GM19468 (cell line): ENCODE results near the gene CASZ1.

Experiments
- ATAC-seq: cut with Tn5 transposase; IDR thresholded peaks from one replicate; pipeline ENCODE4 v1.9.1; 2021; ENCODE audit warnings: mild to moderate bottlenecking, moderate library complexity, moderate number of reproducible peaks; ENCODE audit not compliant: unreplicated experiment; ENCODE audit errors: extremely low read depth

CASZ1 gene

GRCh38 chr1:10759413-10760200, 36.8 kb downstream of the CASZ1 start:
- ATAC-seq: no peak

DNA sequence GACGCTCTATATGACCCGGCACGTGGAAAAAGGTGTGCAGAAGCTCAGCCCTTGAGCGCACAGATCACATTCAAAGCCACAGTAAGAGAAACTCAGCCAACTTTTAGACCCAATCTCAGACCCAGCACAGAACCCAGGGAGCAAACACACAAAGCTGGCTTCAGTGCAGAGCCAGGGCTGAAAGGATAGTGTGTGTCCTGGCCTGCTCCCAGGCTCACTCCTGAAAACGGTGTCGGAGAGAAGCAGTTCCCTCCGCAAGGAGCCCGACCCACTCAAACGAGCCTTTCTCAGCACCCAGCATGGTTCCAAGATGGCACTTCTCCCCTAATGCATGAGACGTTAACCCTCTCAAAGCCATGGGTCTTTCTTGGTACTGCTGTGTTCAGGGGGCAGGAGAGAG, 39.6 kb downstream of the CASZ1 start:
- no peak for ATAC-seq

DNA sequence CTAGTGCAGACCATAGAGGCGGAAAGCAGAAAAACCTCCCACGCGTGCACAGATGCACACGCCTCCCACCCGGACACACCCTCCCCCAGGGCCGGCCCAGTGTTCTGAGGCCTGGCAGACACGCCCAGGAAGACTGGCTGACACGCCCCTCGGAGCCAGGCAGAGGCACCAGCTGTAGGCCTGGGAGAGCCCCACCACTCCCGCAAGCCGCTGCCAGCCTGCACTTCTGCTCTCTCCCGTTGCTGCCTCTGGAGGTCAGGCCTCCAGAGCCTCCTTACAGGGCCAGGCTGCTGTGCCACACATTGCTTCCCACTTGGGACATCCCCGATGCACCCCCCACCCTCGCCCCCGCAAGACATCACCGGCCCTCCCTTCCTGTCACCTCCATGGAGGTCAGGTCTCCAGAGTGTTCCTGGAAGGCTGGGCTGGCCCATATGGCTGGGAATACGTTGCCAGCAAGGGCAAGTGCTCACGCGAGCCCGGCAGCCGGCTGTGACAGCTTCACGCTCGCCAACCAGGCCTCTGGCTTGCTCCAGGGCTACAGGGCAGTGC, 40.4 kb downstream of the CASZ1 start:
- no peak for ATAC-seq

- ATAC-seq: no peak
Measured at GRCh38 chr1:10754568-10755329, 41.7 kb downstream of the CASZ1 start.

DNA sequence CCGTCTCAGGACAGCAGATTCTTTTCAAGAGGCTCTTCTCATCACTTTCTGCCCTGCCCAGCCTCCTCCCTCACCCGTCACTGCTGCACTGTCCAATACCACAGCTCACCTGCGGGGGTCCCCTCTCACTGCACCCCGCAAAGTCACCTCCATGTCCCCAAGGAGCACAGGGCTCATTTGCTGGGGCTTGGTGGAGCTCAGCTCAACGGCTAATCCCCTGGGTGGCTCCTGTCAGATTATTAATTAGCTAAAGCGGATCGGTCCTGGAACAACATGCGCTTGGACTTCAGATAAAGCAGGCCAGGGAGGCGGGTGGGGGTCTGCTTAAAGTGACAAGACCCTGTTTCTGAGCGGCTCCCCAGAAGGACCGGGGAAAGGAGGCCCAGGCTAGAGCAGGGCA, 43.1 kb downstream of the CASZ1 start:
- no peak for ATAC-seq

- no peak for ATAC-seq
Measured at GRCh38 chr1:10751561-10752085, 44.8 kb downstream of the CASZ1 start.

DNA sequence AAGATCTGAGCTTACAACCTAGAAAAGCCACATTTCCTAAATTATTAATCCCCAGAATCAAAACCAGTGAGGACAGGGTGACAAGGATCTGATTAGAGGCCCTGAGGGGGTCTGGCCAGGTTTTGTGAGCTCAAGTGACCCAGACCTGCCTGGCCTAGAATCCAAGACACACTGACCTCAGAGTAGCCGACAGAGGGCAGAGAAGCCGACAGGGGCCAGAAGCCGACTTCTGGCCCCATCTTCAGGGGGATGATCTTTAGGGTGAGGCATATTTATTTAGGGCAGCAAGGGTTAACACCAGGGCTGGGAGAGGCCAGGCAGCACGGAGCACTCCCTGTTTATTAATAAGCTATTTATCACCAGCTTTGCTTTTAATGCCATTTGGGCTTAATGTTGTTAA, 45.3 kb downstream of the CASZ1 start:
- no peak for ATAC-seq

DNA sequence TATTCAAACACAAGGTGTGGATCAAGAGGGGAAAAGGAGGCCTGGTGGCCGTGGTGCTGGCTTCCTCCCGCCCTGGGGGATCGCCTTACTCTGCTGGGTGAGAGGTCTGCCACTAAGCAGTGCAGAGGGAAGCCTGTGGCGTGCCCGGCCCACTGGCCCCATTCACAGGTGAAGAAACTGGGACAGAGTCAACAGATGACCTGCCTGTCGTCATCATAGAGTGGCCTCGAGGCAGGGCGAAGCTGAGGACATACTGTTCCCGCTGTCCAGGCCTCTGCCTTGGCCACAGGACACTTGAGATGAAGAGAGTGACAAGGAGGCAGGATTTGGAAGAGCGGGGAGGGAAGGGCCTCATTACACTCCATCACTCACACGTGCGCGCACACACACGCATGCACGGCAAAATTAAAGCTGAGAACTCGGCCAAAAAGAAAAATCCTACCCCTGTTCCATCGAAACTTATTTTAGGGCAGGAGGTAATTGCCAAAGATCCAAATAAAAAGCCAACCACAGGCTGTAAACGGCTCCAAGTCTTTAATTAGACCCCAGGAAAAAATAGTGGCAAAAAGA, 50.5 kb downstream of the CASZ1 start:
- no peak for ATAC-seq

- no peak for ATAC-seq
Measured at GRCh38 chr1:10745383-10745782, 51.1 kb downstream of the CASZ1 start.

DNA sequence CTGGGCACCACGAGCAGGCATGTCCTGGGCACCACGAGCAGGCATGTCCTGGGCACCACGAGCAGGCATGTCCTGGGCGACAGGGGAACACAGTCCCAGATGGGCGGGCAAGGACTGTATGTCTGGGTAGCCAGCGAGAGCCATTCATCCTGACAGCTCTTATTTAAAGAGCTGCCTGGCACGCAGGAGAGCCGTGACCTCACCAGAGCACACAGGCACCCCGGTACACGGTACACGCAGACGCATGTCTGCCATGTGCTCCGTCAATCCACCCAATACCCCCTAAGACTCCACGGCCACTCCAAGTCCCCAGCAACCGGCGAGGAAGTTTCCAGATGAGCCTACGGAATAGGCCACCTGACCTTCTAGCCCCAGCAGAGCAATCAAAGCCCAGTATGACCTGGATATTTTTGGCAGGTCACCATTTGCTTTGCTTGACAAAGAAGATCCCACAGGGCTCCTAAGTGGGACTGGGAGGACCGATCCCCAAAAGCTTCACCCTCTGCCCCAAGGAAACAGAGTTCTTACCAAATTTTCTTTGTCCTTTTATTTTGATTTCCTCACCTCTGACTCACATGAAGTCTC, 51.7 kb downstream of the CASZ1 start:
- ATAC-seq: no peak

DNA sequence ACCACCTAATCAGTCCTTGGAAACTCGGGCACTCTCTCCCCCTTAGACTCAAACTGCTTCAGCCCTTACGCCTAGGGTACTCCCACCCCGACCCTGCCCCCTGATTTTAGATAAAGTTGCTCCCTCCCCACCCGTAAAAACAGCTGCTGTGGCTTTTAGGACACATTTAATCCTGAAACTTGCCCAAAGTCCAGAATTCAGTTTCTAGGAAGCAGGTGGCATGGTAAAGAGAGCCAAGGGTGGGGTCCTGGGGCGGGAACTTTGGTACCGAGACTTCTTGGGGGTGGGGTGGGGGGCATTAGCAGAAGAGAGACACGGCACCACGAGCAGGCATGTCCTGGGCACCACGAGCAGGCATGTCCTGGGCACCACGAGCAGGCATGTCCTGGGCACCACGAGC, 52.4 kb downstream of the CASZ1 start:
- no peak for ATAC-seq

DNA sequence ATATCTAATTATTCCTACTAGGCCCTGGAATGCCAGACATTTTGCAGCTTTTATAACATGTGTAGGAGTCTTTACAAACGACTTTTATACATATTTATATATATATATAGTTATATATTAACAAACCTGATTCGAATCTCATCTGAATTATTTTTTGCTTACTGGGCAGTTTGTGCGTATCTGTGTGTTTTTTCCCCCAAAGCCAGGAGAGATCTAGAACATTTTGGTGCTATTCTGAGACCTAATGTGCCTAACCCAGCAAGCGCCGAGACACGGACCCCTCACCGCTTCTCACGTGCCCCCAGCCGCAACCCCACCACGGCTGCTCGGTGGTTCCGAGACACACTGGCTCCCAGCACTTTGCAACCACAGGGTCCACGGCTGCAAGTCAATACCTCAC, 54.8 kb downstream of the CASZ1 start:
- no peak for ATAC-seq

GRCh38 chr1:10740123-10740522, 56.3 kb downstream of the CASZ1 start:
- no peak for ATAC-seq

DNA sequence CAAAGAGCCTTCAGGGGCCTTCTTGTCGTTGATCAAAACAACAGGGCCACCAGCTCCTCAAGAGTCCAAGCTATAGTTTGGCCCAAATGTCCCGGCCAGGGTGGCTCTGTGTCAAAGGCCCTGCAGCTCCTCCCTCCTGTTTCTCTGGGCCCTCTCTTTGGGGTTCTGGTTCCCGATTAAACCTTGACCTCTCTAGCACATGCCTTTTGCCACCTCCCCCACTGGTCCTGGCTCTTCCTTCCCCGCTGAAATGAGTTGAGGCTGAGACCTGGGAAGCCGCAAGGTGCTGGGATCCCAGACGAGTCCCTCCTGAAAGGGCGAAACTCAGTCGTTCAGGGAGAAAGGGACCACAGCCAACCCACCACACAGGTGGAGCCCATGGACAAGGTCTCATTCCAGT, 56.9 kb downstream of the CASZ1 start:
- no peak for ATAC-seq

DNA sequence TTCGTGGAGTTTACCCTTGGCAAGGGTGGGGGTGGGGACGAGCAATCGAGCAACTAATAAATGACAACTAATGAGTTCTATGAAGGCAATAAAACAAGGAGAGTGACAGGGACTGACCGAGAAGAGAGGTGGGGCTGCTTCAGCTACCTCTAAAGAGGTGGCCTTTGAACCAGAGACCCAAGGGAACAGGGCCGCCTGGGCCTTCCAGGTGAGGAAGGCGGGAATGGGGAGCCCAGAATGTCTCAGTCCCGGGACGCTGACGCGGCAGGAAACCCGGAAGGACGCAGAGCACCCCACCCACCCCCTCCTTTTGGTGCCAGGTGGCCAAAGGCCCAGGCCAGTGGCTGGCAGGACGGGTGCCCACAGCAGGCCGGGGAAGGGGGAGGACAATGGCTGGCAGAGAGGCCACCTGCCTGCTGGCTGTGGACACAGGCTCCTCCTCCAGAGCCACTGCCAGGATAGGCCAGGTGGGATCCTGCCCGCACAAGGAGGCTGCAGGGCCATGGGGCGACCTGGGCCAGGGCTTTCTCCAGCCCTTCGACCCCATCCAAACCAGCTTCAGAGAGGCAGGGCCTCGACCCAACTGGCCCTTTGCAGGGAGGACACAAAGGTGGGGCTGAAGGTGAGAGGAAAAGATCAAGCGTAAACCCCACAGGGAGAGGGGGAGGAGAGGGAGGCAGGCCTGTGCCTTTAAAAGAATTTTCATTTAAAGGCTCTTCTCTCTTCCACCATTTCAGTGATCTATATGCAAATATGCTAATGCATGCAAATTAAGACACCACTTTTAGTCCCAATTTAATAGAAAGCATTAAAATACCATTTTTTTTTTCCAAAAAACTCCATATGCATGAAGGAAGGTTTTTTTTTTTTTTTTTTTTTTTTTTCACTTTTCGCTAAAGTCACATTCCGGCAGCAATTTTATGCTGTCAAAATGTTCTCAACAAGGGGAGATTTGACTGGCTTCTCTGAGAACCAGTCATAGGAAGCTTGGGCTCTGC, 58.1 kb downstream of the CASZ1 start:
- no peak for ATAC-seq

DNA sequence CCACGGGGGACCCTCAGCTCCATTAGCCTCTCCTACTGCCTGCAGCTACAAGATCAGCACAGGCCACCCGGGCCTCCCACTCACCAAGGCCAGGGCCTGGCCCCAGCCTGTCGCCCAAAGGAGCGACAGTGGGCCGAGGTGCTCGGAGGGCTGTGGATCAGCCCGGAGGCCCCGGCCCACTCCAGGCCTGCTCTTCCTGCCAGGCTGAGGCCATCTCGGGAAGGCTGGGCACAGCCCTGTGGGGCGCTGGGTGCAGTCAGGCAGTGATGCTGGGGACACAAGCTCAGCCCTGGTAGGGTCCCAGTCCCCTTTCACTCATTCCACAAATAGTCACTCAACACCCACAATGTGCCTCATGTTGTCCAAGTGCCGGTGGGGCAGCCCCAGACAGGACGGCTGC, 58.8 kb downstream of the CASZ1 start:
- ATAC-seq: no peak

DNA sequence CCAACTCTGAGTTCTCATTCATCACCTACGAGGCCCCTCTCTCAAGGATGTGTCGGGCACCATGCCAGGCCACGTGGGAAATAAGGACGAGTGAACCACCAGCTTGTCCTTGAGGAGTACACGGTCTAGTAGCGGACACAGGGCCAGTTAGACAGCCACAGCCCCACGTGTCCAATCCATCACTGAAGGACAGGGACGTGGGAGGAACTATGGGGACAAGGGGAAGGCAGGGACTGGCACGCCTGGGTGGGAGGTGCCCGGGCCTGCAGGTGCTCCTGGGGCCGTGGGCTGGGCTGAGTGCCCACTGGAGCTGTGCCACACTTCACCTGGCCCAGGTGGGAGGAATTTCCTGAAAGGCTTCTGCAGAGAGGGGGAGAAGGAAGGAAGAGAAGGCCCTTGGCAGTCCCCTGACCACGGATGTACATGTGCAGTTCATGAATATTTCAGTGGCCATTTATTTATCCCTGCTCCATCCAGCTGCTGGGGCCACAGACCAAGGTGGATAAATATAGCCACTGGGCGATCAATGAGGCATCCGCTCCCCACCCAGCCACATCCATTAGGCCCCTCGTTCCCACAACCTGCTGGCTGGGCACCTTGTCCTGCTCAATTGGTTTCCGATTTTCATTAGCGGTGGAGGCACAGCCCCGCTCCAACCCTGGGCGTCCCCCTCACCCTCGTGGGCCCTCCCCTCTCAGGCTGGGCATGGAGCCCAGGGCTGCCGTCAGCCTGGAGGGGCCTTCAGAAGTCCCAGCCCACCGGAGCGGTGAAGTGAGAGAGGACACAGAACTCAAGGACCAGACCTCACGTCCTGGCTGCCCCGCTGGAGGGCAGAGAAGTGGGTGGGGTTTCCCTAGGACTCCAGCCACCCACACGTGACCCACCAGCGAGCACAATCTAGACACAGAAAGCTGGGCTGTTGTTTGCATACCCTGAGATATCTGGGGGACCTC, 59.5 kb downstream of the CASZ1 start:
- ATAC-seq: no peak
